Adrenal gland (tissue), 12 donors: Measurements from ENCODE around the gene CAB39L. TPM values are rescaled to one million over a fixed set of nuclear protein-coding genes. Genes with fewer than 3 reads are reported as not detected.

Source experiments
- DNase-seq, 7 donors: peaks; one replicate each; pipeline ENCODE4 v3.0.0-alpha.2; 2019 to 2020
- H3K27ac ChIP-seq, 5 donors: fragments of 200-600 bp; sonication (generic) in 4 of 5; 1 replicate in 3 of 5; 2 replicates in 2 of 5; pipeline versions ENCODE4 v1.5.1 to v1.8.0; 2016 to 2020; ENCODE audit warnings: mild to moderate bottlenecking in 1 of 5
- H3K27me3 ChIP-seq: fragments of 200-600 bp; 2 replicates; pipeline ENCODE4 v1.8.0; 2021
- H3K36me3 ChIP-seq, 2 donors: fragments of 200-600 bp; replicated peaks in 1 of 2; 1 replicate in 1 of 2; 2 replicates in 1 of 2; pipeline versions ENCODE4 v1.5.1 to v1.8.0; 2018 to 2022
- H3K4me1 ChIP-seq, 2 donors: fragments of 200-600 bp; replicated peaks in 1 of 2; 1 replicate in 1 of 2; 2 replicates in 1 of 2; pipeline versions ENCODE4 v1.5.1 to v1.8.0; 2018 to 2021
- H3K4me3 ChIP-seq, 4 donors: fragments of 200-600 bp; sonication (generic) in 3 of 4; one replicate each; pipeline ENCODE4 v1.5.1; 2016 to 2018
- H3K9me3 ChIP-seq, 3 donors: fragments of 200-600 bp; sonication (generic) in 1 of 3; replicated peaks in 1 of 3; 1 replicate in 2 of 3; 2 replicates in 1 of 3; pipeline versions ENCODE4 v1.5.1 to v1.8.0; 2016 to 2021
- POLR2A ChIP-seq, 2 donors: fragments of 450-650 bp; IDR thresholded peaks; one replicate each; pipeline ENCODE4 v1.6.1; 2017; ENCODE audit warnings: antibody characterized with exemption in 2 of 2, mild to moderate bottlenecking in 2 of 2, moderate library complexity in 1 of 2
- WGBS, 4 donors: extraction: QIAGEN DNeasy Blood & Tissue Kit in 2 of 4; methylation state at CpG; one replicate each; pipeline versions ENCODE4 v1.1.5 to v1.1.7; 2013 to 2017; 5-methylcytosine and 5-hydroxymethylcytosine counted together
- intact Hi-C, 2 donors: fragments of 100-400 bp; cut with DNase I; formaldehyde crosslinking; loops; one replicate each; pipeline versions ENCODE4 v1.14.1 to v1.15.0; 2022 to 2023
- polyA plus RNA-seq, 3 donors: library from polyadenylated mRNA; stranded (reverse); fragments of 200-250 nt in 2 of 3; fragments of 350-450 nt in 1 of 3; fragmentation: Illumina TruSeq in 1 of 3; extraction: RNeasy Lipid Tissue Mini Kit (QIAGEN cat#74804) in 1 of 3; gene quantifications; one replicate each; pipeline ENCODE4 v1.2.3, GENCODE V29; 2013 to 2014
- total RNA-seq, 9 donors: library from RNA; depleted of rRNA in 4 of 9; stranded (reverse); fragments of >200 nt in 4 of 9; fragments of 120-200 nt in 1 of 9; fragmentation: NEBNext Ultra II Directional in 1 of 9; extraction: Animal tissue kit (Norgen Biotek cat#: 25700) in 1 of 9; gene quantifications; one replicate each; pipeline versions ENCODE4 v1.1.0 to v1.2.4, GENCODE V29; 2013 to 2023
- TF ChIP-seq, protein P1 (sequence below), 6 experiments: fragments of 450-650 bp in 4 of 6; fragments of 200-600 bp in 2 of 6; sonication (generic) in 1 of 6; IDR thresholded peaks; 1 replicate in 5 of 6; 2 replicates in 1 of 6; pipeline versions ENCODE4 v1.5.1 to v1.8.0; 2016 to 2021; ENCODE audit warnings: antibody characterized with exemption in 6 of 6, mild to moderate bottlenecking in 2 of 6, moderate library complexity in 1 of 6
- donor health status: healthy with polysubstance abuse.
- donor health status: Bipolar disorder and iron deficiency.
- donor health status: DM: yes; HTN: yes; CAD: no.
- donor health status: DM: no; HTN: no; CAD: no.
- donor health status: DM: no; HTN: no; CAD: no.
- donor health status: DM: yes; HTN: yes; CAD: no.

The CAB39L gene
- total and polyA plus RNA-seq, 12 donors: 17.8 to 115 (median 47.8) TPM

DNA sequence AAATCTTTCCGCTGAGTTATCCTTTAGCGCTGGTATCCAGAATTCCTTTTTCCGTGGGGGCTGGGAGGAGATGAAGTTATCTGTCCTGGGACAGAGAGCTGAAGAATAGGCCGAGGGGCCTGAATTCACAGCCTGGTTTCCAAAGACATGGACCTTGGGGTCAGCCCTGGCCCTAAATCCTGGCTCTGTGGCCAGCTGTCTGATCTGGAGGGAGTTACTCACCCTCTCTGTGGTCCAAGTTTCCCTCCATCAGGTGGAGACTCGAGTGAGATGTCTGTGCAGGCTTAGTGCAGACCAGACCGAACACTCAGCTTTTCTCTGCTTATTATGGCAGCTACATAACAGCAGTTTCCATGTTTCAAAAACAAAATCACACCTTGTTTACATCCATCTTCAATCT is 136.5 kb downstream of the CAB39L start:
- H3K9me3 ChIP-seq: no peaks in the 10 kb centered on the region
- peaks cover 8 to 30% of the 10 kb centered on the region in 2 donors for H3K4me1 ChIP-seq
- no peak for DNase-seq
- TF ChIP-seq POLR2A (IDR thresholded peaks at IDR 0.05): no peak
- TF ChIP-seq, protein P1, sequence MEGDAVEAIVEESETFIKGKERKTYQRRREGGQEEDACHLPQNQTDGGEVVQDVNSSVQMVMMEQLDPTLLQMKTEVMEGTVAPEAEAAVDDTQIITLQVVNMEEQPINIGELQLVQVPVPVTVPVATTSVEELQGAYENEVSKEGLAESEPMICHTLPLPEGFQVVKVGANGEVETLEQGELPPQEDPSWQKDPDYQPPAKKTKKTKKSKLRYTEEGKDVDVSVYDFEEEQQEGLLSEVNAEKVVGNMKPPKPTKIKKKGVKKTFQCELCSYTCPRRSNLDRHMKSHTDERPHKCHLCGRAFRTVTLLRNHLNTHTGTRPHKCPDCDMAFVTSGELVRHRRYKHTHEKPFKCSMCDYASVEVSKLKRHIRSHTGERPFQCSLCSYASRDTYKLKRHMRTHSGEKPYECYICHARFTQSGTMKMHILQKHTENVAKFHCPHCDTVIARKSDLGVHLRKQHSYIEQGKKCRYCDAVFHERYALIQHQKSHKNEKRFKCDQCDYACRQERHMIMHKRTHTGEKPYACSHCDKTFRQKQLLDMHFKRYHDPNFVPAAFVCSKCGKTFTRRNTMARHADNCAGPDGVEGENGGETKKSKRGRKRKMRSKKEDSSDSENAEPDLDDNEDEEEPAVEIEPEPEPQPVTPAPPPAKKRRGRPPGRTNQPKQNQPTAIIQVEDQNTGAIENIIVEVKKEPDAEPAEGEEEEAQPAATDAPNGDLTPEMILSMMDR (IDR thresholded peaks at IDR 0.05): no peak
- H3K27me3 ChIP-seq: no peaks in the 10 kb centered on the region
- H3K36me3 ChIP-seq: peaks cover 0 to 10% of the 10 kb centered on the region in 2 donors
- WGBS, 4 donors: 80 to 92% (median 89%) methylated on average over 6 of the region's 6 CpGs
- intact Hi-C loops: no loop called here
- H3K4me3 ChIP-seq: no peak overlapping the region
- H3K27ac ChIP-seq: peak overlapping the region in 3 of 5 donors; percentile 58 to 76 (median 75)

DNA sequence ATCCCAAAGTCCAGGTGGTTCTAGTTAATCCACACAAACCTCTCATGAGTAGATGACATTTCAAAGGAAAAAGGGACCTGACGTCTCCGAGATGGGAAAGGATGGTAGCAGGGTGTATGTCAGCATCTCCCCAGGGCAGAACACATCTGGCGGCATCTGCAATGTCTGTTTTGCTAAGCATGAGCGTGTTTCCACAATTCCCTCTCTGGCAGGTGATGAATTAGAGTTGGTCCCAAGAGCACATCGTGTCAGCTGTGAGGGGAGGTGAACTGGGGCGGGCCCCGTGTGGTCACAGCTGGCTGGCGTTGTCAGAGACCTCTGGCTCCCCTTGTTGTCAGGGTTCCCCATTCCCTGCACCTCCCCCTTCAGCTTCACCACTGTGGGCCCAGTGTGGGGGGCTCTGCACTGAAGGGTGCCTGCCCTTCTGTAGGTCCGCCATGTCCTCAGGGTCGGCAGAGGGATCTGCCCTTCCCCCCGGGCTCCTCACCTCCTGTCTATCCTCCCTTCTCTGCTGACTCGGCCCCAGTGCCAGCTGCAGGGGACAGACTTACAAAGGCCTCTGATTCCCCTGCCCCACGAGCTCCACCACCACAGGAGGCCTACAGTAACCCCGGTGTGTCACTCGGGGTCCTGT is 138.0 kb downstream of the CAB39L start:
- peaks cover 0 to 10% of the 10 kb centered on the region in 2 donors for H3K36me3 ChIP-seq
- no peak for DNase-seq
- no peaks in the 10 kb centered on the region for H3K27me3 ChIP-seq
- H3K4me3 ChIP-seq: no peak overlapping the region
- H3K4me1 ChIP-seq: peaks cover 8 to 35% of the 10 kb centered on the region in 2 donors
- intact Hi-C loops: no loop called here
- H3K27ac ChIP-seq: no peak overlapping the region
- no peak for TF ChIP-seq POLR2A (IDR thresholded peaks at IDR 0.05)
- TF ChIP-seq, protein P1 (IDR thresholded peaks at IDR 0.05): no peak
- H3K9me3 ChIP-seq: no peaks in the 10 kb centered on the region
- WGBS, 4 donors: 86 to 93% (median 89%) methylated on average over 13 to 15 of the region's 15 CpGs

- Histone ChIP-seq H3K9me3 (no peaks in the 10 kb centered on the region), H3K4me3 (no peak overlapping the region), H3K4me1 (peaks cover 8 to 35% of the 10 kb centered on the region in 2 donors), H3K36me3 (peaks cover 0 to 4% of the 10 kb centered on the region in 2 donors), H3K27ac (peak overlapping the region in 1 of 5 donors; percentile 48), H3K27me3 (no peaks in the 10 kb centered on the region)
- DNase-seq: no peak
- intact Hi-C loops: loop anchor here (5.0 kb wide), 3 partner anchors 127 to 302 kb away; no protein-coding TSS in a partner anchor
- no peak for TF ChIP-seq POLR2A (IDR thresholded peaks at IDR 0.05)
- TF ChIP-seq, protein P1 (IDR thresholded peaks at IDR 0.05): no peak
- WGBS, 4 donors: 92 to 93% (median 93%) methylated on average over 24 to 25 of the region's 25 CpGs
Measured at GRCh38 chr13:49304763-49305700, 138.8 kb downstream of the CAB39L start.

DNA sequence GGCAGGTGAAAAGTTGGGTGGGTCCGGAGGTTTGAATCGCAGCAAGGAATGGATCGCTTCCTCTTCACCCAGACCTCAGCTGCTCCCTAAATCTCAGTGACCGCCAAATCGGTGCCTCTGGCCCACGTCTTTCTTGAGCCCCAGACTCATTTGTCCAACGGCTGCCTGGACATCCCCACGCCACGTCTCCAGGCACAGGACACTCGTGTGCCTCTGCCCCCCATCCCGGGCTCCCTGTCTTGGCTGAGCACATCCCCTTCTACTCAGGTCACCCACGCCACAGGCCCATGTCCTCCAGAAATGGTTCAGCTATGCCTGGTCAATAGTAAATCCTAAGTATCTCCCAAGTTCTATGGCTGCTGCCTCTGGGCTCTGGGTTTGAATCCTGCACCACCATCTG is 139.5 kb downstream of the CAB39L start:
- intact Hi-C loops: loop anchor here (5.0 kb wide), 3 partner anchors 128 to 303 kb away; no protein-coding TSS in a partner anchor
- no peak for DNase-seq
- TF ChIP-seq, protein P1 (IDR thresholded peaks at IDR 0.05): no peak
- TF ChIP-seq POLR2A (IDR thresholded peaks at IDR 0.05): no peak
- peaks cover 8 to 35% of the 10 kb centered on the region in 2 donors for H3K4me1 ChIP-seq
- WGBS, 4 donors: 92 to 99% (median 94%) methylated on average over 12 of the region's 12 CpGs
- H3K9me3 ChIP-seq: no peaks in the 10 kb centered on the region
- H3K36me3 ChIP-seq: no peaks in the 10 kb centered on the region
- no peak overlapping the region for H3K4me3 ChIP-seq
- peak overlapping the region in 1 of 5 donors; percentile 48 for H3K27ac ChIP-seq
- H3K27me3 ChIP-seq: no peaks in the 10 kb centered on the region
